ENCODE measurements around the gene EFNA3. TPM values are rescaled to one million over a fixed set of nuclear protein-coding genes. Genes with fewer than 3 reads are reported as not detected.

The EFNA3 gene
- polyA plus RNA-seq (2011; rRNA removed) (0.51 and 0.56 TPM in 2 replicates), polyA minus RNA-seq (2011; rRNA and poly(A)+ RNA removed) (0.60 and 0.91 TPM in 2 replicates)

- no peak for TF ChIP-seq CTCF (IDR thresholded peaks at IDR 0.05; ENCODE audit: low read depth, low read length)
- peaks cover 64% of the 10 kb centered on the region for H3K27me3 ChIP-seq (ENCODE audit: control insufficient read depth, insufficient read depth, low read length)
- no peaks in the 10 kb centered on the region; the same call in 1 of the 2 replicates for H3K9me3 ChIP-seq (ENCODE audit: control insufficient read depth, insufficient read depth, low read length)
- ChIA-PET POLR2A (interaction anchor here (1.1 to 1.3 kb wide), 2 partner anchors 14 to 95 kb away, joined by 3 to 4 read pairs; partner anchors contain the start of gene KRTCAP2), CTCF (interaction anchor here (0.7 to 2.1 kb wide), 4 partner anchors 13 to 94 kb away, joined by 3 to 10 read pairs (median 3); partner anchors contain the start of genes ADAM15 and KRTCAP2)
- DNase-seq (ENCODE audit: low read depth, low spot score) = no peak
- no peak within 1 kb of the TSS for H3K27ac ChIP-seq (ENCODE audit: low read depth, low read length)
- peak within 1 kb of the TSS; percentile 50 for H3K4me3 ChIP-seq (ENCODE audit: low read depth, low read length)
These were observed at the start of gene EFNA3 for GRCh38 chr1:155078469-155079209. EFNA3 (plus strand) TSS chr1:155078837; CDS start chr1:155078942, 105 bp downstream.

GRCh38 chr1:155029513-155030242, 49.0 kb upstream of the EFNA3 start:
- POLR2A ChIA-PET = no interaction called here

GRCh38 chr1:155030243-155030795, 48.3 kb upstream of the EFNA3 start:
- no peak for DNase-seq (ENCODE audit: low read depth, low spot score)
- Histone ChIP-seq H3K27ac (ENCODE audit: low read depth, low read length) (no peak overlapping the region), H3K4me3 (ENCODE audit: low read depth, low read length) (no peak overlapping the region), H3K27me3 (ENCODE audit: control insufficient read depth, insufficient read depth, low read length) (peaks cover 26% of the 10 kb centered on the region), H3K9me3 (ENCODE audit: control insufficient read depth, insufficient read depth, low read length) (no peaks in the 10 kb centered on the region)
- CTCF ChIA-PET = interaction anchor here (1.0 kb wide), 1 partner anchor 55 kb away, joined by 4 read pairs; no protein-coding TSS in a partner anchor
- POLR2A ChIA-PET = interaction anchor here (0.6 kb wide), 1 partner anchor 651 kb away, joined by 3 read pairs; no protein-coding TSS in a partner anchor
- no peak for TF ChIP-seq CTCF (IDR thresholded peaks at IDR 0.05; ENCODE audit: low read depth, low read length)

More at GRCh38 chr1:155029513-155030242, 49.0 kb upstream of the EFNA3 start:
- Histone ChIP-seq H3K4me3 (ENCODE audit: low read depth, low read length) (no peak overlapping the region), H3K27me3 (ENCODE audit: control insufficient read depth, insufficient read depth, low read length) (peaks cover 21% of the 10 kb centered on the region), H3K27ac (ENCODE audit: low read depth, low read length) (no peak overlapping the region), H3K9me3 (ENCODE audit: control insufficient read depth, insufficient read depth, low read length) (no peaks in the 10 kb centered on the region)
- no peak for DNase-seq (ENCODE audit: low read depth, low spot score)
- CTCF ChIA-PET = interaction anchor here (1.0 kb wide), 1 partner anchor 56 kb away, joined by 4 read pairs; no protein-coding TSS in a partner anchor
- no peak for TF ChIP-seq CTCF (IDR thresholded peaks at IDR 0.05; ENCODE audit: low read depth, low read length)

GRCh38 chr1:155030899-155031298, 47.7 kb upstream of the EFNA3 start:
- no peak overlapping the region for H3K27ac ChIP-seq (ENCODE audit: low read depth, low read length)
- POLR2A ChIA-PET = interaction anchor here (0.6 kb wide), 1 partner anchor 650 kb away, joined by 3 read pairs; no protein-coding TSS in a partner anchor
- no peak for DNase-seq (ENCODE audit: low read depth, low spot score)
- CTCF ChIA-PET = no interaction called here
- H3K9me3 ChIP-seq (ENCODE audit: control insufficient read depth, insufficient read depth, low read length) = no peaks in the 10 kb centered on the region
- TF ChIP-seq CTCF (IDR thresholded peaks at IDR 0.05; ENCODE audit: low read depth, low read length) = no peak
- no peak overlapping the region for H3K4me3 ChIP-seq (ENCODE audit: low read depth, low read length)
- peaks cover 29% of the 10 kb centered on the region for H3K27me3 ChIP-seq (ENCODE audit: control insufficient read depth, insufficient read depth, low read length)
